OCI-LY7 (cell line): ENCODE data around the gene HLX.

ENCODE experiments used
- CTCF ChIP-seq: fragments of 200-600 bp; sonication (generic); conservative IDR thresholded peaks from 2 replicates; pipeline ENCODE4 v1.5.1; 2014; ENCODE audit warnings: mild to moderate bottlenecking, antibody characterized with exemption, low read length, moderate library complexity, mixed read lengths
- EZH2phosphoT487 ChIP-seq: fragments of 200-600 bp; sonication (generic); IDR thresholded peaks from 2 replicates; pipeline ENCODE4 v1.6.1; 2018; ENCODE audit warnings: low read depth, borderline replicate concordance, mild to moderate bottlenecking, mixed run types, antibody characterized with exemption, low read length, moderate library complexity, mixed read lengths

DNA sequence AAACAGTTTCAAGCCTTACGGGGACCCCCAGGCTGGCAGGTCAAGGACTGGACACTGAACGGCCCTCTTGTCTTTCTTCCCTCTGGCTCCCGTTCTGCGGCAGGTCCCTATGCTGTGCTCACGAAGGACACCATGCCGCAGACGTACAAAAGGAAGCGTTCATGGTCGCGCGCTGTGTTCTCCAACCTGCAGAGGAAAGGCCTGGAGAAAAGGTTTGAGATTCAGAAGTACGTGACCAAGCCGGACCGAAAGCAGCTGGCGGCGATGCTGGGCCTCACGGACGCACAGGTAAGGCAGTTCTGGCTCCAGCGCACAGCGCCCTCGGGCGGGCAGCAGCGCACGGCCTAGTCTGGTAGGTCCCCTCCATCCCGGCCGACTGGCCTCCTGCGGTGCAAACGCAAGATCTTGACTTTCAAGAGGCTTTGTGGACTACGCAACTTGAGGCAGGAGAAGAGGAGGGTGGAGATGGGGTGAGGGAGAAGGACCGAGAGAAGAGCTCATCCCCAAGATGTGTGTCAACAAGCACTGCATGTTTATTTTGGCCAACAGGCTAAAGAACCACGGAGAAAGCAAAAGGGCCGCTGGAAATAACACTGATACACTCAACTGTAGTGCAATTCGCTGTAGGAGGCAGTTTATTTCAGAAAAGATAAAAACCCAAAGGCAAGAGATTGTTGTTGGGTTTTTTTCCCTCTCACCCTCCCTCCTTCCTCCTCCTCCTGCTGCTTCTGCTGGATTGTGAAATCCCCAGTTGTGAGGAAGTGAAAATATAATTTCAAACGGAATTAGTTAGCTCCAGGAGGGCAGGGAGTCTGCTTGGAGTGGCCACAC is 3.0 kb downstream of the HLX start:
- no peak for TF ChIP-seq CTCF
- TF ChIP-seq EZH2phosphoT487, result no peak
